Fibroblast of the conjunctiva (primary cell): ENCODE data around the gene CLTA.
"Not testable (repeated sequence)": the region's sequence is repeated elsewhere in the genome, so short reads cannot be mapped to it uniquely, and the experiment has no call there.

Source experiments
- DNase-seq: peaks from one replicate; pipeline ENCODE4 v3.0.0-alpha.2; 2010; ENCODE audit warnings: low read depth

CLTA gene

GRCh38 chr9:36158917-36159316 lies 31.8 kb upstream of the CLTA start:
- DNase-seq: no peak

- DNase-seq: not testable (repeated sequence)
Observed at GRCh38 chr9:36159509-36159908, 31.2 kb upstream of the CLTA start.

- DNase-seq: not testable (repeated sequence)
Observed at GRCh38 chr9:36160126-36160525, 30.6 kb upstream of the CLTA start.

GRCh38 chr9:36161187-36161586 lies 29.5 kb upstream of the CLTA start:
- no peak for DNase-seq

GRCh38 chr9:36162211-36162738 lies 28.4 kb upstream of the CLTA start:
- DNase-seq: no peak

- peak; percentile 83 for DNase-seq
Observed at GRCh38 chr9:36163049-36163785, 27.5 kb upstream of the CLTA start.

- DNase-seq: no peak
Observed at GRCh38 chr9:36163786-36164170, 26.9 kb upstream of the CLTA start.

GRCh38 chr9:36164372-36164771 lies 26.3 kb upstream of the CLTA start:
- DNase-seq: no peak

GRCh38 chr9:36164989-36165388 lies 25.7 kb upstream of the CLTA start:
- no peak for DNase-seq

GRCh38 chr9:36165826-36166167 lies 24.9 kb upstream of the CLTA start:
- DNase-seq: no peak

GRCh38 chr9:36166168-36166927 lies 24.4 kb upstream of the CLTA start:
- no peak for DNase-seq

GRCh38 chr9:36169166-36169565 lies 21.6 kb upstream of the CLTA start, which contains the start of gene CCIN:
TSS of gene CCIN (plus strand) at chr9:36169388. CDS start at chr9:36169503, 115 bp downstream.
- DNase-seq: no peak

- DNase-seq: no peak
Observed at GRCh38 chr9:36169708-36170107, 21.0 kb upstream of the CLTA start.

GRCh38 chr9:36170531-36170930 lies 20.2 kb upstream of the CLTA start:
- no peak for DNase-seq

GRCh38 chr9:36173861-36174260 lies 16.9 kb upstream of the CLTA start:
- DNase-seq: no peak

- DNase-seq: no peak
Observed at GRCh38 chr9:36174271-36174670, 16.4 kb upstream of the CLTA start.

- no peak for DNase-seq
Observed at GRCh38 chr9:36174731-36175130, 16.0 kb upstream of the CLTA start.

- DNase-seq: not testable (repeated sequence)
Observed at GRCh38 chr9:36175209-36175608, 15.5 kb upstream of the CLTA start.

GRCh38 chr9:36176496-36176895 lies 14.2 kb upstream of the CLTA start:
- not testable (repeated sequence) for DNase-seq

- DNase-seq: no peak
Observed at GRCh38 chr9:36177571-36177970, 13.2 kb upstream of the CLTA start.

GRCh38 chr9:36180243-36180642 lies 10.5 kb upstream of the CLTA start:
- not testable (repeated sequence) for DNase-seq

- DNase-seq: no peak
Observed at GRCh38 chr9:36187414-36187813, 3.3 kb upstream of the CLTA start.

GRCh38 chr9:36188212-36188611 lies 2.5 kb upstream of the CLTA start:
- no peak for DNase-seq
